HG03175 (cell line): ENCODE data around the gene CCDC15.

Source experiments
- ATAC-seq: cut with Tn5 transposase; IDR thresholded peaks from one replicate; pipeline ENCODE4 v1.9.1; 2021; ENCODE audit warnings: mild to moderate bottlenecking, moderate library complexity; ENCODE audit not compliant: unreplicated experiment

The CCDC15 gene

GRCh38 chr11:125062931-125063428, 109.0 kb downstream of the CCDC15 start, which contains the start of gene SLC37A2:
Gene SLC37A2 (plus strand): TSS chr11:125063305. CDS start chr11:125063368, 63 bp downstream.
- ATAC-seq, result peak; percentile 92

GRCh38 chr11:125063429-125064043, 109.5 kb downstream of the CCDC15 start:
- ATAC-seq, result peak; percentile 26

GRCh38 chr11:125064070-125064469, 110.1 kb downstream of the CCDC15 start:
- no peak for ATAC-seq

DNA sequence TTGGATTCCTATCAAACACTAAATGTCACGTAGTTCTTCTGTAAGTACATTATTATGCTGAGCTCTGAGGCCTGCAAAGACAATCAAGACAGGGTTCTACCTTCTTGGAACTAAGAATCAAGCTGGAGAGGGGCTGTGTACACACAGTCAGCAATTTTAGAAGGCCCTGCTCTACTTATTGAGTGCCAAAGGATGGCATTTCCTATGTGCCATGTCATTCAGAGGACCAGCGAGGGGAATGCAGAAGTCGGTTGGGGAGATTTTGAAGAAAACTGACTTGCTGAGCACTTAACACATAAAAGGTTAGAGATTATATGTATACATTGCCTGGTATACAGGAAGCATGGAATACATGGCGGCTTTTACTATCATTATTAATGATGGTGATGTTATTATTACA, 114.4 kb downstream of the CCDC15 start:
- ATAC-seq, result no peak

DNA sequence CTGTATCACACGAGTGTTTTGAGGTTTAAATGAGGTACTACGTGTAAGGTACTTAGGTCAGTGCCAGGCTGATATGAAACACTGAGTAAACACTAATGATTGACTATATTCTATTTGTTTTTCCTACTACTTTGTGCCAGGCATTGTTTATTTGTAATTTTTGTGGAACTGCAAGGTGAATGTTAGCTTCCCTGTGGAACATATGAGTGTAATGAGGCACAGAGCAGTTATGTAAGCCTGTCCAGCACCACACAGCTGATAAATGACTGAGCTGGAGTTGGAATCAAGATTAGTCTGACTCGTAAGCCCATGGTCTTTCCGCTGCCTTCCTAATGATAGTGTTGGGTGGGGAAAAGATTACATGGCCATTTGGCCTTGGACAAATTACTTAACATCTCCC, 115.0 kb downstream of the CCDC15 start:
- ATAC-seq, result no peak

DNA sequence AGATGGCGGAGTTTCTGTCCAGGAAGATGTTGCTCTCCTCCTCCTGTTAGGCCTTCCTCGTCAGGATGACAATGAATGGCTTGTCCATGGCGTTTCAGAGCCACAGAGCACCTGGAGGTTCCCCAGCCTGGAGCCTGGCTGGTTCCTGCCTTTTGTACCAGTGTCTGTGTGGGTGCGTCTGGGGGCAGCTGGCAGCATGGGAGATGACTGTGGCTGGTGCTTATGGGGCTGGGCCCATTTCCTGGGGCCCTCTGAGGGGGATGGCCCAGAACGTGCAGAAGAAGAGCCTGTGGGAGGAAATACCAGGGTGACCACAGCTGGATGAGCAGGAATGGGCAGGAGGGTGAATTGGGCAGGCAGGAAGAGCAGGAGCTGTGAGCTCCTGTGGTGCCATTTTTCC, 115.8 kb downstream of the CCDC15 start:
- ATAC-seq, result no peak

DNA sequence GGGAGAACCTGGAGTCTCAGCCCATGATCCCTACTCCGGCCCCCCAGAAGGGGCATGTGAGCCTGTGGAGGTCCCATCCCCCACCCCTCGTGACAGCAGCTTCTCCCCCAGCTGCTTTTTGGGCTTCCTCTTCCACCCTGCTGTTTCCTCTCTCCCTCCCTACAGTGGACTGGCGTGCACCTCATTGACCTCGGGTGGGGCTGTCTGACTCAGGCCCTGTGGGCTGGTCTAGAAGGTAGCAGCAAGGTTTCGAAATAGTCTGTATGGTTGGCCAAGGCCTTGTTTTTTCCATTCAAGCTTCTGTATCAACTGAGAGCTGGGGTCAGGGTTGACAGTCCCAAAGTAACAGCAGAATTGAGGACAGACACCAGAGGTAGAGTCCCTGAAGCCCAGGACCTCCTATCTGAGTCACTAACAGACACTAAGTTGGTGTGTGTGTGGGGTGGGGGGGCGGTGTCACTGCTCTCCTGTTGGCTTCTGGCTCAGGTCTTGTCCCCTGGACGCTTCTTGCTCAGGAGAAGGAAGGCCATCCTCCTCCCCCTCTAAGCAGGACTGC, 116.8 kb downstream of the CCDC15 start:
- peak; percentile 67 for ATAC-seq

GRCh38 chr11:125071435-125071834, 117.4 kb downstream of the CCDC15 start:
- no peak for ATAC-seq

DNA sequence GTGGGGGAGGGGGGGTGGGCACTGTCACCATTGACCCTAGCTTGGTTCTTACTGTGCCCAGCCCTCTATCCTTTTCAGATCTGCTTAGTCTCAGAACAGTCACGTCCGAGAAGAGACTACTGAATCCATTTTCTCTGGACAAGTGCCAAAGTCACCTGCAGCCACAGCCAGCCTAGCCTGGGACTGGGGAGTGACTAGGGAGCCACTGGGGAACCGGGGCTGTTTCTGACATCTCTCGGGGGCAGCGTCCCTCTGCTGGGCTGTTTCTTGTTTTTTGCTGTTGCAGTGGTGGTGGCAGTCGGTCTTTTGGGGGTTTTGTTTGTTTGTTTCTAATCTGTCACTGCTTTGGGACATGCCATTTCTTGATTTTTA, 117.8 kb downstream of the CCDC15 start:
- no peak for ATAC-seq

DNA sequence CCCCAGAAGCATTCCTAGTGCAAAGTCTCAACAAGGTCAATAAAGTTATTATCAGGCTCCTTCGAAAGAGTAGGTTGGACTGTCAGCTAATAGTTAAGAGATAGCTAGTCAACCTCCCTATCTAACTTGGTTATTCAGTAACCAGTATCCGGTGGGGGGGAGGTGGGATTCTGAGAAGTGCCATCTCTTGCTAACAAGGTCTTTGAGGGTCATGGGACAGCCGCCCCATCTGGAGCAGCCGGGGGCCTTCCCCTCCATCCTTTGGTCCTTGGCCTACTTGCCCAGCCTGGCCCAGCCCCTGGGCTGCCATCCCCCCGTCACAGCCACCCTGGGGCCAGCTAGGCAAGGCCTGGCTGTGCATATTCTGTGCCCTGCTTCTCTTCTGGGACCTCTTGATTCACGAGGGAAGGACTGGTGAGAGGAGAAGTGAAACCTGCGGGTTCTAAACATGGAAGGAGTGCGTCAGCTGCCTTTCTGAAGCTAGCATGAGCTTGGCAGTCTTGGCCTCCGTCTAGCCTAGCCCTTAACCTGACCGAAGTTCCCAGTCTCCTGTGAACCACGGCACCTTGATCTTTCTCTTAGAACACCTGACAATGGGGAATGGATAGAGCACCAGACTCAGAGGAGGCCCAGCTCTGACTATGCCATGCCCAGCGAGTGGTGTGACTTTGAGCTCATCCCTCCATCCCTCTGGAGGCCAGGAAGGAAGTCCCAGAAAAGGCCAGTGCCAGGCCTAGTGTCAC, 118.4 kb downstream of the CCDC15 start:
- ATAC-seq, result peak; percentile 81

DNA sequence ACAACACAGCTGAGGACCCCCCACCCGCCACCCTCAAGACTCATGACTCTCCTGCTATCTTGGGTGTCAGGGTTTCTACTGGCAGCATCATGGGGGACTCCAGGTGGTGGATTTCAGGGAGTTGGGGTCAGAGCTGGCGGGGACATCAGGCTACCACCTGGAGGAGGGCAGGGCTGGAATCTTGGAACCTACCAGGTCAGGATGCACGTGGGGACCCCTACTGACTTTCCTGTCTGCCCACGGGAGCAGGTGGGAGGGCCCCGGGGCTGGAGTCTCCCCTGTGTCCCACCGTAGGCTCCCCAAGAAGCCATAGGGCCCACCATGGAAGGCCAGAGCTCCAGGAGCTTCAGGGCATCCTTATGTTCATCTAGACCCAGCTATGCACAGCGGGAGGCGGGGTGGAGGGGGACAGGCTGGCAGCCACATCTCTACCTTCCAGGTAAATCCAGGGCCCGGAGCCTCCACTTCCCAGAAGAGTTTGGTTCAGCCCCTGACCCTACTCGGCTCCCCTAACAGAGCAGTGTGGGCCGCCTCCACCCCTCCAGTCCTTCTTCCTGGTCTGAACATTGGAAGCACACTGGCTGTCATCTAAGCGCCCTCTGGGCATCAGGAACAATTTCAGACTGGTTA, 119.1 kb downstream of the CCDC15 start:
- no peak for ATAC-seq

DNA sequence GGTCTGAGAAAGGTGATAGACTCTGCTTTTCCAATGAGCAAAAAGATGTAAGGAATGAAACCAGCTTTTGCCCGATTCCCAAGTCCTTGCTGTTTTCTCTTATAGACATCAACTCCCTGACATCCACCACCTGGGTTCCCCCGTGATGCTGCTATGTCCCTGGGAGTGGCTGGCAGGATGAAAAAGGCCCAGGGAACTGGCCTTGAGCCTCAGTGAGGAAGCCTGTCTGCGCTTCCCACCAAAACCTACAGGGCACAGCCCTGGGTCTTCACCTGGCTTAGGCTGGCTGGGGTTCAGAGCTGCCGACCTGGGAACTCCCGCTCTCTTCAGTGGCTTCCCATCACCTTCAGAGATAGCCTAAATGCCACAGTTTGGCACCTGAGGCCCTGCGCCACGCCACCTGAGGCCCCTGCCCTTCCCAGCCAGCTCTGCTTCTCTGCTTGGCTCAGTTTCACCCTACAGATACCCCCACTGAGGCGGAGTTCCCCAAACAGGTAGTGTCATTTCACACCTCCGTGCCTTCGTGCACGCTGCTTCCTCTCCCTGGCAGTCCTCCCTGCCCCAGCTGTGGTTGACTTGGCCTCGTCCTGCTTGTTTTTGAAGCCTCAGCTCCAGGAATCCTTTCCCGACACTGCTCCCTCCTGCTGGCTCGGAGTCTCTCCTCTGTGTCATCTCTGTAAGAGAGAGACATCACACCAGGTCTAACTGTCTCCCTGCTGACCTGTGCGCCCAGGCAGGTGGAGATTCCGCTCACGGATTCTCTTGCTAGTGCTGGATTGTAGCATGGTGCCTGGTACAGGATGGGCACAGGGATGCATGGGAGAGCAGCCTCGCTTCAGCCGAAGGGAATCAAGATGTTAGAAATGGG, 119.8 kb downstream of the CCDC15 start:
- no peak for ATAC-seq

GRCh38 chr11:125074511-125075241, 120.7 kb downstream of the CCDC15 start:
- no peak for ATAC-seq

DNA sequence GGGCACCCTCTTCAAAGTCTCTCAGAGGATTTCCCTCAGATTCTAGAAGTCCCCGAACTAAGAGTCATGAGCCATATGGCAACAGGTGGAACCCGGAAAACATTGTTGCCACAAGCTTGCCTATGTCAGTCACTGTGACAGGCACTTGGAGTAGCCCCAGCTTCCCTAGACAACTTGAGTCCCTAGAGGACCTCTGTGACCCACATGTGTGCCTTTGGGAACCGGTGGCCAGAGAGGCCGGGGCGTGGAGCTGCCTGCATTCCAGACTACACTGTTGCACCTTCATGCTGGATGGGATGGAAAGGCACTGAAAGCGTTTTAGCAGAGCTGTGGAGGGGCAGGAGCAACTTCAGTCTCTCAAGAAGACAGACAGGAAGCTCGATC, 121.2 kb downstream of the CCDC15 start:
- no peak for ATAC-seq

- ATAC-seq, result no peak
Measured at GRCh38 chr11:125075900-125076317, 121.9 kb downstream of the CCDC15 start.

DNA sequence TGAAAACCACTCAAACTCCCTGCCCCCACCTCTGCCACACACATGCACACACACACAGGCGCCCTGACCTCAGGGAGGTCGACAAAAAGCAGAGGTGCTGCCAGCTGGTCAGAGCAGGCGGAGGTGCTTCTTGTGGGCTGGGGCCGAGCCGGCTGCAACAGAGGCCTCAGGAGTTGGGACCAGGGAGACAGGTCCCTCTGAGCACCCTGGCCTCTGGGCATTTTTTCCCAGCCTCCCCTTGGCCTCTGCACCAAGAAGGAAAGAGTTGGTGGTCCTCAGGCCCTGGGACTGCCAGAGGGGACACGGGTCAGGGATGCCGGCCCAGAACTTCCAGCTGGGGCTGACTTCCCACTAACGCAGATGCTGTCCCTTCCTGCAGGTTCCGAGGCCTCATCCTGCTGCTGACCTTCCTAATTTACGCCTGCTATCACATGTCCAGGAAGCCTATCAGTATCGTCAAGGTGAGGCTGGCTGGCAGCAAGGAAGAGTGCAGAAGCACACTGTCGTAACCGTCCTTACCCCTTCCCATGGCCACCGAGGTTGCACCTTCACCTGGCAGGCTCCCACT, 122.5 kb downstream of the CCDC15 start:
- ATAC-seq, result no peak

GRCh38 chr11:125078016-125078415, 124.0 kb downstream of the CCDC15 start:
- ATAC-seq, result no peak

DNA sequence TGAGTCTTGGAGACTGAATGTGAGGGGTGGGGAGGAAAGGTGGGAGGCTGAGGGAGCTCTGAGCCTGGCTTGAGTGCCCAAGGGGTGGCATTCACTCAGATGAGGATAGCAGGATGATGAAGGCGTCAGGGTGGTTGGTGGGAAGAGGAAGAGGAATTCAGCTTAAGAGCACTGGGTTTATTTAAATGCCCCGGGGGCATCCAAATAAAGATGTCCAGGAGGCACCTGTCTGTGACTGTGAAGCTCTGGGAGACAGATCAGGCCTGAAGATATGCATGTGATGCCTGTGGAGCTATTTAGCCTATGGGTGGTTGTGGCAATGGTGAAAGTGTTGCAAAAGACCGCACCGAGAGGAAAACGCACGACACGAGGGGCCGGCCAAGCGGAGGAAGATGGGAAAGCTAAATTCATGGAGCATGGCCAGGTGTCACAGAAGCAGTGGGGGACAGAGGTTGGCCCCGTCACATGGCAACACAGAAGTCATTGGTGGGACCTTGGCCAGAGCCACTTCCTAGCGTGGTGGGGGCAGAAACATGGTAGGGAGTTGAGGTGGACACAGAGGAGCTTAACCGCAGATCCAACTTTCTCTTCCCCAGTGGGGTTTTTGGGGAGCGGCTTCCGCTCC, 124.6 kb downstream of the CCDC15 start:
- no peak for ATAC-seq

- no peak for ATAC-seq
Measured at GRCh38 chr11:125079151-125079877, 125.3 kb downstream of the CCDC15 start.
